Cardiac fibroblast (primary cell): ENCODE data around the gene GLIS1.

Source experiments
- DNase-seq, 2 donors: peaks; one replicate each; pipeline versions ENCODE4 v3.0.0 to v3.0.0-alpha.2; 2010; ENCODE audit warnings: low read depth in 2 of 2
- H3K4me3 ChIP-seq, 2 donors: replicated peaks in 1 of 2; 1 replicate in 1 of 2; 2 replicates in 1 of 2; pipeline ENCODE4 v1.5.1; 2011; ENCODE audit warnings: low read depth in 2 of 2, low read length in 2 of 2, mild to moderate bottlenecking in 2 of 2, moderate library complexity in 1 of 2
- CTCF ChIP-seq: IDR thresholded peaks from one replicate; pipeline ENCODE4 v1.5.1; 2011; ENCODE audit warnings: low read depth, mild to moderate bottlenecking, low read length, inconsistent platforms

The GLIS1 gene

GRCh38 chr1:53543130-53543777 is 195.7 kb downstream of the GLIS1 start:
- H3K4me3 ChIP-seq = no peak overlapping the region
- no peak for TF ChIP-seq CTCF

GRCh38 chr1:53542551-53542950 is 196.4 kb downstream of the GLIS1 start:
- no peak overlapping the region for H3K4me3 ChIP-seq
- TF ChIP-seq CTCF = no peak
- DNase-seq = no peak

More at GRCh38 chr1:53543130-53543777, 195.7 kb downstream of the GLIS1 start:
- DNase-seq = no peak

- peak; percentile 33 for TF ChIP-seq CTCF
- no peak overlapping the region for H3K4me3 ChIP-seq
- peak; percentile 61 to 64 for DNase-seq
Observed at GRCh38 chr1:53541761-53542550, 197.0 kb downstream of the GLIS1 start.

GRCh38 chr1:53541263-53541625 is 197.7 kb downstream of the GLIS1 start:
- H3K4me3 ChIP-seq = no peak overlapping the region
- no peak for TF ChIP-seq CTCF
- no peak for DNase-seq

- no peak for TF ChIP-seq CTCF
- no peak for DNase-seq
- no peak overlapping the region for H3K4me3 ChIP-seq
Observed at GRCh38 chr1:53540604-53541262, 198.2 kb downstream of the GLIS1 start.

- H3K4me3 ChIP-seq = no peak overlapping the region
- no peak for TF ChIP-seq CTCF
- no peak for DNase-seq
Observed at GRCh38 chr1:53539711-53540603, 199.0 kb downstream of the GLIS1 start.
